EL (cell line): ENCODE results near the gene FRMD4B.

Experiments used
- DNase-seq: peaks from one replicate; pipeline ENCODE4 v3.0.0-alpha.2; 2016

The FRMD4B gene

DNA sequence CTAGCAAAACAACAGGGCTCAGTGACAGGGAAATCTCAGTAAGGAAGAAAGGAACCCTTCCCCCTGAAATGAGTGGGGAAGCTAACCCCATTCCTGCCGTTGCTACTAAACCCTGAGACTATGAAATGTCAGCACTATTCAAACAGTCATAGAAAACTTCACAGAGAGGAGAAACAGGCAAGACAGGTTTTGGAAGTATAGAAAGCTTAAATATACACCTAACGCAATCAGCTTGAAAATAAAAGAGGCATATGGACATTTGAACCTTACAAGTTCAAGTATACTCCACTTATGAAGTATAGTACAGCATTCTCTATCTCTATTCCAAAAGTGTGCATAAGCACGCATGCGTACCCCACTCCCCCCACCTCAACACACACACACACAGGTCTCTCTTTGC, 17.6 kb upstream of the FRMD4B start:
- no peak for DNase-seq

DNA sequence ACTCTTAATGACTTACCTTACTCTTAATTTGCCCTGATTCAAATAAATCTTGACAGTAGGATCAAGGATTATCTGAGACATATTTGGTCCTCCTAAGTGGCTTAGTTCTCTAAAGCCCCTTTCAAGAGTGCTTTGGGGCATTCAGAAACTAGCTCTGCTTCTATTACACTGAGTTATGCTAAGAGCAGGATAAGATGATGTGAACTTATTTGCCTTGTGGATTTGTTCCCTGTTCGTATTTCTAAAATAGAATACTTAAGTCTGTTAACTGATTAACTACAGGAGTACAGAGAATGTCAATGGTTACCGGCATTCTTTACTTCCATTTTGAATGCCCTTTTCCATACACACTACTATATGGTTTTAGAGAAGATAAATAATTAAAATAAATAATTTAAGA, 14.8 kb upstream of the FRMD4B start:
- DNase-seq = no peak

- no peak for DNase-seq
These were observed 7.0 kb upstream of the FRMD4B start for GRCh38 chr3:69392850-69393249.

DNA sequence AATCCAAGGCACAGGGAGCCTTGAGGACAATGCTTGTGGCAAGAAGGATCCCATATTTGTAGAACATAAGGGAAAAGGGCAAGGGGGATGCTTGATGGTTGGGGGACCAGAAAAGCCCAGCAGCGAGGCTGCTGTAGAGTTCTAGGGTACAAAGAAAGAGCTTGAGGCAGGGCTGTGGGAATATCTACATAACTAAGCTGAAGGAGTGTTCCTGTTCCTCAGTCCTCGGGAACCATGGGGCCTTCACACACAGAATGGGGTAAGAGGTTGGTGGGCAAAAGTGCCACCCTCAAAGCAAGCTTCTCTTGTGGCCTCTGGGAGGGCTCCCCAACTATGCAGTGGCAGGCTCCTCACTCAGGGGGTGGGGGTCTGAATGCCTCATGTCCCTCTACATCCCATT, 6.5 kb upstream of the FRMD4B start:
- DNase-seq = no peak

- DNase-seq = no peak
These were observed 5.7 kb upstream of the FRMD4B start for GRCh38 chr3:69391554-69391953.

DNA sequence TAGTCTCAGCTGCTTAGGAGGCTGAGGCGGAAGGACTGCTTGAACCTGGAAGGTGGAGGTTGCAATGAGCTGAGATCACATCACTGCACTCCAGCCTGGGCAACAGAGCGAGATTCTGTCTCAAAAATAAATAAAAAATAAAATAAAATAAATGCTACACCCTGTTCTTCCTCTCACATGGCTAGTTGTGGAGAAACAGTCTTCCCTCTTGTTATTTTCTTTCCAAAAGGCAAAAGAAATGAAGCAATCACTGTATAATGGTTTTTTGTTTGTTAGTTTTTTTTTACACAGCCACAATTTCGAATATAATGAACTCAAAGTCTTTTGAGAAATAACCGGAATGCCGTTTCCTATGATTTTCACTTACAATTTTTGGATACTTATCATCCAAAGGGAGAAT, 4.9 kb upstream of the FRMD4B start:
- DNase-seq = no peak

GRCh38 chr3:69389520-69390248, 3.8 kb upstream of the FRMD4B start:
- DNase-seq = no peak

GRCh38 chr3:69388241-69388640, 2.4 kb upstream of the FRMD4B start:
- peak; percentile 28 for DNase-seq

GRCh38 chr3:69386556-69387385, 883 bp upstream of the FRMD4B start:
- no peak for DNase-seq

- no peak for DNase-seq
These were observed 665 bp downstream of the FRMD4B start for GRCh38 chr3:69385123-69385722.

- no peak for DNase-seq
These were observed 1.6 kb downstream of the FRMD4B start for GRCh38 chr3:69384326-69384725.

- DNase-seq = no peak
These were observed 6.2 kb downstream of the FRMD4B start for GRCh38 chr3:69379661-69380060.

DNA sequence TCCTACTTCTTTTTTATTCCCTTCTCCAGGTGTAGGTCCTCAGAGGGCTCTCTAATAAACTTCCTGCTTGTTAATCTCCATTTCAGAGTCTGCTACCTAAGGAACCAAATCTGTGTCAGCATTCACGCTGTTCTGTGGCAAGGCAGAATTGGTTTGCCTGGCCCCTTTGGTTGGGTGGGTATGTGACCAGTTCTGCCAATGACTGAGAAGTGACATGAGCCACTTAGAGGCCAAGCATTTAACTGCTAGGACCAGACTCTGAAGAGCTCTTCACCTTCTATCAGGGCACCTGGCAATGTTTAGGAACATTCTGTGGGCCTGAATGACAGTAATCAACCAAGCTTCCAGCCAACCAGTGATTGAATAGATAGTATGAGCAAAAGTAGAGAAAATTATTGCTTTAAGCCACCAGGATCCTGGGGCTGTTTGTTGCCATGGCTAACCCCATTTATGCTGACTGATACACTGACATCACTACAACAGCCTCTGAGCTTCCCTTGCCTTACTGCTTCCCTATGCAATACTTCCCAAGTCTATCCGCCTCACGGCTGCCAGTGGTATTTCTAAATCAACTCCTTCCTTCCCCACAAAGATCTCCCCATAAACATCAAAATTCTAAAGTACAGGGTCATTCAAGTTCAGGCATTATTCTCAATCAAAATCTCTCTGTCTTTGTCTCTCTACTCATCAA, 7.6 kb downstream of the FRMD4B start:
- no peak for DNase-seq

GRCh38 chr3:69377262-69377661, 8.6 kb downstream of the FRMD4B start:
- DNase-seq = no peak

DNA sequence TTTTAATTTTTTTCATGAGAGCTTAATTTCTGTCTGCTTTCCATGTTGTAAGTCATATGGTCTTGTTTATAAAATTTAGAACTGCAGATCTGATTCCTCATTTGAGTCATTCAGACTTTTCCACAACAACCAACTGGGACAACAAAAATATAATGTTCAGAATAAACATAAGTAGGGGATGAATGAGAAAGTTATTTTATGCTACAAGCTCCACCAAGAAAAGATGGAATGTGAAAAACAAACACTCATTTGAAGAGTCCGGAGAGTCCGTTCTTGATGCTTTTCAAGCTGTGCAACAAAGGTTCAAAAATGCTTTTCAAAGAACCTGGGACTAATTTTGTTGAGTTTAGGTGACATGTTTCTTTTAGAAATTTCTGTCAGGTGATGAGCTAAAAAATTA, 9.2 kb downstream of the FRMD4B start:
- no peak for DNase-seq

DNA sequence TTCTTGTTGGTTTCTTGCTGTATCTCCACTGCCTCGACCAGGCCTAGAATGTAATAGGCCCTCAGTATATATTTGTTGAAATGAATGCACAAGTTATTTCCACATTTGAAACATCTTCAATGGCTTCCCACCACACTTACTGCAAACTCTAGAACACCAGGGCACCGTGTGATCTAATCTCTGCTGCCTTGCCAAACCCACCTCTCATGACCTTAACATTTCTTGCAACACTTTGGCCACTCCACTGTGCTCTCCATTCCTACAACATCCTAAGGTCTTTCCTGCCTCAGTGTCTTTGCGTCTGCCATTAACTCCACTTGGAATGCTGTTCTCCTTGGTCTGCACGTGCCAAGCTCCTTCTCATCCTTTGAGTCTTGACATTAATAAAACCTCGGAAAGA, 14.1 kb downstream of the FRMD4B start:
- no peak for DNase-seq

DNA sequence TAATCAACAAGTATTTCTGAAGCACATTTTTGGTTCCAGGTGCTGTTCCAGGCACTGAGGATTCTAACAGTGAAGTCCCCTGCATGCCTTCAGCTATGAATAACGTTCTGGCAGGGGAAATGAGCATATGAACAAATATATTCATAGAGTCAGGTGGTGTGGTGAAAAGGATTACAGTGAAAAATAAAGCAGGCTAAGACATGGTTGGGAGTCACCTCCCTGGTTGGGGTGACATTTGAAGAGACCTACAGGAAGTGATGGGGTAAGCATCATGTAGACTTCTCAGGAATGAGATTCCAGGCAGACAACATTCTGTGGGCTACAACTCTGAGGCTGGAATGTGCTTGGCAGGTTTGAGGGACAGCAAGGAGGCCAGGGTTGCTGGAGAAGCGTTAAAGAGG, 15.0 kb downstream of the FRMD4B start:
- DNase-seq = peak; percentile 41

DNA sequence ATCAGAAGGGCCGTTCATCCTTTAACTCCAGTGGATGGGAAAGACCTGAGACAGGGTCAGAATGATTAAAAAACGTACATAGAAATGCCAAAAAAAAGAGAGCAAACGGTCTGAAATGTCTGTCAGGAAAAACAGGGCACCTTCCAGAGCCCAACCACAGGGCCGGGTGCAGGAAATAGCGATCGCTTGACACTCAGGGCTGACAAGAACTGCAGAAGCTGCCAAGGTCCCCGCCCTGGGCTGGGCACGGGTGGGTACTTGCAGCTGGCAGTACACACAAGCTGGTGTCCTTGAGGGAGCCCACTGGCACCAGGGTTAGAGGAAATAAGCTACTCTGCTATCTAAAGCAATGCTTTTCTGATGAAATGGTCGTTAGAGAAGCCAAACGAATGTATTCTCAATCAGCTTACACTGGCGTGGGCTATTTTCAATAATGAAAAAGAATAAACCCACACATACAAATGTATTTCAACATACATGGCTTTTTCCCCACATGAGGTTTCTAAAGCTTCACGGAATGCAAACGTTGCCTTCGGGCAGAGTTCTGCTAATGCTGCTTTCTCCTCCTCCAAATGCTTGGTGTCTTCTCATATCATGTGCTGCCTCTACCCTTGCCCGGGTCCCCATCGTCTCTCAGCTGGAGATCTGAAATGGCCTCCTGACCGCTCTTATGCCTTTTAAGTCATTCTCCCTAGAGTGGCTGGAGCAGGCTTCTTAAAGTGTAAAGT, 15.6 kb downstream of the FRMD4B start:
- DNase-seq = peak; percentile 40

DNA sequence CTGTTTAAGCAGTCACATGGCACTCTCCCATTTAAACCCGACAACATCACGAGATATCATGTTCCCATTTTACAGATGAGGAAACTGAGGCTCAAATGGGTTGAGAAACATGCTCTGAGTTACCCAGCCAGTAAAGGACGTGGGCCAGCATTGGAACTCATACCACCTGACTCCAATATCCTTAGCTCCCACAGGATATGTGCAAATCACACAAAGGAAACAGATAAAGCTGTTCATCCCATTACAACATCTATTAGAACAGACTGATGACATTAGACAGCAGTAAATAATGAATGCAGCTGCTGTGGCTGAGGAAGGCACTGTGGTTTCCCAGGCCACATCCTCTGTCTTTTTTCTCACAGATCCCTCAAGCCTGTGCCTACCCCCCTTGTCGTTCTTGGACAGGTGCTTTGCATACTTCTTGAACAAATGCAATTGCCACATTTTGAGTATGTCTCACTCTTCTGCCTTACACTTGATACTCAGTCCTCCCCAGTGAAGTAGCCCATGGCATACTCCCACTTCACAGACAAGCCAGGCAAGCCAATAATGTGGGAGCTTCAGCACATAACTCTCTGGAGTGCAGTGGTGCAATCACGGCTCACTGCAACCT, 17.7 kb downstream of the FRMD4B start:
- peak; percentile 20 for DNase-seq

- DNase-seq = no peak
These were observed 18.3 kb downstream of the FRMD4B start for GRCh38 chr3:69367586-69367985.

DNA sequence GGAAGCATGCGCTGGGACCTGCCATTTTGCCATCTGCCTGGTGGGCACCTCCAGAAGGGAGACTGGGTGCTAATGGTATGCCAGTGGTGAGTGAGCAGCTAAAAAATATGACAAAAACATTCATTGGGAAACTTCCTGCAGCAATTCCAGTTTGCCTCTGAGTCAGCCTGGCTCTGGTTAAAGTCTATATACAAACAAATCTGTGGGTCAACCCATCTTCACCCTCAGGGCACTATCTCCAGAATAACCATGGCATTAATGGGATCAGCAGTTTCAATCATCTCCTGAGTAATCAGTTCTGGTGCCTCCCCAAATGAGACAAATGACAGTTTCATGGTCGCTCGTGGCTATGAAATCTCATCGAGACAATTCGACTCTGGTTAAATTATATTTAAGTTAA, 21.5 kb downstream of the FRMD4B start:
- DNase-seq = peak; percentile 89

DNA sequence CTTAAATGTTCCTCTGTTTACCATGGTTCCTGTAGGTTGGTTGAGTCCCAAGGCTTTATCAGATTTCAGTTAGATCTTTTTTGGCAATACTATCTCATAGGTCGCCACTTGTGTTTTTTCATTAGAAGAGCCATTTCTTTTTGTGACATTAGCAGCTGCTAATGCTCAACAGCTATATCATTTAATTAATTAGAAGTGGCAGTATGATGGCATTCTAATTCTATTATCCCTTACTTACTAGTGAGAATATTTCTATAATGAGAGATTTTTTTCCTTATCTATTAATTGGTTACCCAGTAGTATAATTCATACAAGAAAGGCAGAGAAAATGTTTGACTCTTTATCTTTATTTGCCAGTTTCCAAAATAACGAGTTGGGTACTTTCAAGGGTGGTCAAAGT, 25.2 kb downstream of the FRMD4B start:
- DNase-seq = no peak
